H1 (cell line): Measurements from ENCODE around the gene FANCF. TPM values are rescaled to one million over a fixed set of nuclear protein-coding genes. Genes with fewer than 3 reads are reported as not detected.

Experiments
- CTCF ChIA-PET: fragments of 300-600 bp; sonication (Branson Sonifier 250); formaldehyde crosslinking; loops from one replicate; lab custom pipeline; 2021; ENCODE audit not compliant: partially characterized antibody; lab: Charles Lee
- POLR2A ChIA-PET: fragments of 300-600 bp; sonication (Branson Sonifier 250); formaldehyde crosslinking; loops from one replicate; lab custom pipeline; 2021; ENCODE audit warnings: inconsistent platforms; ENCODE audit not compliant: partially characterized antibody; lab: Charles Lee
- DNase-seq, 2 experiments: peaks; one replicate each; pipeline versions ENCODE4 v3.0.0 to v3.0.0-alpha.2; 2010 to 2022; ENCODE audit warnings: low spot score in 2 of 2, low read depth in 1 of 2, mixed read lengths in 1 of 2
- FAIRE-seq: peaks from 2 replicates; lab custom pipeline; 2011; peaks lifted over from hg19 to GRCh38; lab: Jason Lieb, UNC
- H2AFZ ChIP-seq: 2 replicates; pipeline ENCODE4 v1.8.1; 2012; ENCODE audit warnings: low read length, inconsistent platforms
- H2AK5ac ChIP-seq: 2 replicates; pipeline ENCODE4 v1.6.1; 2013; ENCODE audit warnings: low read depth, low read length
- H2BK120ac ChIP-seq: replicated peaks from 2 replicates; pipeline ENCODE3; 2013; ENCODE audit warnings: low read depth, low read length, inconsistent platforms
- H2BK12ac ChIP-seq: 2 replicates; pipeline ENCODE4 v1.6.1; 2013; ENCODE audit warnings: low read depth, low read length
- H2BK15ac ChIP-seq: 2 replicates; pipeline ENCODE4 v1.6.1; 2013; ENCODE audit warnings: low read length
- H2BK20ac ChIP-seq: 2 replicates; pipeline ENCODE4 v1.6.1; 2013; ENCODE audit warnings: low read length
- H2BK5ac ChIP-seq: 2 replicates; pipeline ENCODE4 v1.6.1; 2013; ENCODE audit warnings: low read depth, low read length
- H3K14ac ChIP-seq: 2 replicates; pipeline ENCODE4 v1.6.1; 2013; ENCODE audit warnings: inconsistent platforms; ENCODE audit not compliant: insufficient read length
- H3K18ac ChIP-seq: 2 replicates; pipeline ENCODE4 v1.6.1; 2013; ENCODE audit warnings: low read length; ENCODE audit errors: extremely low read depth
- H3K23ac ChIP-seq: 2 replicates; pipeline ENCODE4 v1.6.1; 2013; ENCODE audit warnings: inconsistent platforms; ENCODE audit not compliant: insufficient read length
- H3K23me2 ChIP-seq: 2 replicates; pipeline ENCODE4 v1.6.1; 2013; ENCODE audit warnings: low read depth, low read length
- H3K27ac ChIP-seq: 2 replicates; pipeline ENCODE4 v1.6.1; 2011; ENCODE audit warnings: low read depth, low read length, inconsistent platforms
- H3K27me3 ChIP-seq, 4 experiments: replicated peaks in 1 of 4; 1 replicate in 1 of 4; 2 replicates in 3 of 4; pipeline versions ENCODE4 v1.6.1 to v1.8.1; 2011 to 2013; ENCODE audit warnings: low read length in 3 of 4, mild to moderate bottlenecking in 3 of 4, inconsistent platforms in 2 of 4, mixed read lengths in 2 of 4, moderate library complexity in 1 of 4; ENCODE audit not compliant: control insufficient read depth in 3 of 4, insufficient read depth in 3 of 4; ENCODE audit errors: extremely low read depth in 1 of 4
- H3K36me3 ChIP-seq, 4 experiments: 2 replicates each; pipeline versions ENCODE4 v1.6.1 to v1.8.1; 2011 to 2013; ENCODE audit warnings: mild to moderate bottlenecking in 4 of 4, low read length in 3 of 4, moderate library complexity in 2 of 4, control low read depth in 1 of 4, inconsistent platforms in 1 of 4; ENCODE audit not compliant: insufficient read depth in 4 of 4, control insufficient read depth in 2 of 4
- H3K4ac ChIP-seq: replicated peaks from 2 replicates; pipeline ENCODE3; 2013; ENCODE audit warnings: low read length, low read depth, mixed read lengths, inconsistent platforms; ENCODE audit not compliant: insufficient read length
- H3K4me1 ChIP-seq, 4 experiments: replicated peaks in 1 of 4; 1 replicate in 1 of 4; 2 replicates in 3 of 4; pipeline versions ENCODE4 v1.6.1 to v1.8.1; 2011 to 2013; ENCODE audit warnings: low read length in 3 of 4, inconsistent platforms in 2 of 4, mixed read lengths in 1 of 4; ENCODE audit not compliant: insufficient read depth in 4 of 4, control insufficient read depth in 3 of 4
- H3K4me2 ChIP-seq, 2 experiments: 2 replicates each; pipeline versions ENCODE4 v1.6.1 to v1.8.1; 2011 to 2013; ENCODE audit warnings: low read depth in 2 of 2, low read length in 2 of 2, control low read depth in 1 of 2, inconsistent platforms in 1 of 2, mild to moderate bottlenecking in 1 of 2; ENCODE audit not compliant: insufficient read depth in 1 of 2
- H3K4me3 ChIP-seq, 4 experiments: fragments of 200-600, 300-600 bp in 1 of 4; sonication (generic), shearing (Covaris generic), sonication (Bioruptor Twin) in 1 of 4; 2 replicates each; pipeline versions ENCODE4 v1.5.1 to v1.8.1; 2011 to 2016; ENCODE audit warnings: low read length in 4 of 4, low read depth in 3 of 4, control low read depth in 2 of 4, inconsistent platforms in 2 of 4, mild to moderate bottlenecking in 2 of 4, mixed read lengths in 1 of 4, moderate library complexity in 1 of 4; ENCODE audit not compliant: insufficient read depth in 2 of 4; ENCODE audit errors: extremely low read depth in 1 of 4
- H3K56ac ChIP-seq: replicated peaks from 2 replicates; pipeline ENCODE3; 2013; ENCODE audit warnings: low read depth, mild to moderate bottlenecking, mixed read lengths, low read length, inconsistent platforms; ENCODE audit not compliant: insufficient read length
- H3K79me1 ChIP-seq: 2 replicates; pipeline ENCODE4 v1.6.1; 2013; ENCODE audit warnings: low read depth, low read length, control low read depth
- H3K79me2 ChIP-seq, 2 experiments: 2 replicates each; pipeline versions ENCODE4 v1.6.1 to v1.8.1; 2012 to 2013; ENCODE audit warnings: low read length in 2 of 2, mild to moderate bottlenecking in 2 of 2, inconsistent platforms in 1 of 2; ENCODE audit not compliant: insufficient read depth in 2 of 2, control insufficient read depth in 1 of 2
- H3K9ac ChIP-seq, 4 experiments: replicated peaks in 1 of 4; 1 replicate in 1 of 4; 2 replicates in 3 of 4; pipeline versions ENCODE4 v1.6.1 to v1.8.1; 2011 to 2013; ENCODE audit warnings: low read depth in 3 of 4, low read length in 3 of 4, control low read depth in 2 of 4, mild to moderate bottlenecking in 2 of 4, moderate library complexity in 2 of 4, inconsistent platforms in 1 of 4; ENCODE audit errors: extremely low read depth in 1 of 4
- H3K9me3 ChIP-seq, 2 experiments: 2 replicates each; pipeline versions ENCODE4 v1.6.1 to v1.8.1; 2012 to 2013; ENCODE audit warnings: mild to moderate bottlenecking in 2 of 2, moderate library complexity in 2 of 2, control low read depth in 1 of 2, inconsistent platforms in 1 of 2, low read depth in 1 of 2, low read length in 1 of 2, mixed read lengths in 1 of 2; ENCODE audit not compliant: insufficient read depth in 2 of 2
- H4K20me1 ChIP-seq, 2 experiments: replicated peaks in 1 of 2; 2 replicates each; pipeline versions ENCODE3 to v1.8.1; 2011 to 2013; ENCODE audit warnings: inconsistent platforms in 2 of 2, low read length in 2 of 2, mild to moderate bottlenecking in 1 of 2; ENCODE audit not compliant: insufficient read depth in 2 of 2, control insufficient read depth in 1 of 2
- H4K5ac ChIP-seq: 2 replicates; pipeline ENCODE4 v1.6.1; 2013; ENCODE audit warnings: low read length, low read depth, mixed read lengths, inconsistent platforms; ENCODE audit not compliant: insufficient read length
- H4K8ac ChIP-seq: 2 replicates; pipeline ENCODE4 v1.8.0; 2013; ENCODE audit warnings: mild to moderate bottlenecking, moderate library complexity, low read length, inconsistent platforms; ENCODE audit not compliant: insufficient read depth; ENCODE audit errors: extremely low read depth
- H4K91ac ChIP-seq: replicated peaks from 2 replicates; pipeline ENCODE3; 2013; ENCODE audit warnings: low read length, mixed read lengths, inconsistent platforms; ENCODE audit not compliant: insufficient read length
- CHD2 ChIP-seq: IDR thresholded peaks from 2 replicates; pipeline ENCODE4 v1.6.1; 2012; ENCODE audit warnings: low read length, improper control_type of control experiment
- CTBP2 ChIP-seq: IDR thresholded peaks from 2 replicates; pipeline ENCODE4 v1.7.0; 2011; ENCODE audit warnings: borderline replicate concordance, mild to moderate bottlenecking, moderate library complexity, mixed read lengths, low read length; ENCODE audit not compliant: insufficient read depth, insufficient read length
- E2F6 ChIP-seq: IDR thresholded peaks from 2 replicates; pipeline ENCODE4 v1.6.1; 2012; ENCODE audit warnings: inconsistent platforms
- EGR1 ChIP-seq: IDR thresholded peaks from 2 replicates; pipeline ENCODE4 v1.6.1; 2011; ENCODE audit warnings: low read depth, low read length, borderline replicate concordance
- EP300 ChIP-seq, 2 experiments: IDR thresholded peaks; 1 replicate in 1 of 2; 2 replicates in 1 of 2; pipeline ENCODE4 v1.6.1; 2011 to 2012; ENCODE audit warnings: low read depth in 2 of 2, low read length in 2 of 2, mild to moderate bottlenecking in 2 of 2, borderline replicate concordance in 1 of 2, inconsistent platforms in 1 of 2, moderate library complexity in 1 of 2
- KDM5A ChIP-seq: fragments of 200-600 bp; IDR thresholded peaks from 2 replicates; pipeline ENCODE4 v1.7.1; 2012; ENCODE audit warnings: mild to moderate bottlenecking, low read length, inconsistent platforms, mixed read lengths
- MAFK ChIP-seq: IDR thresholded peaks from 2 replicates; pipeline ENCODE4 v1.6.1; 2012; ENCODE audit warnings: low read depth, mild to moderate bottlenecking, improper control_type of control experiment, low read length
- RAD21 ChIP-seq, 2 experiments: IDR thresholded peaks in 1 of 2; conservative IDR thresholded peaks in 1 of 2; 2 replicates each; pipeline ENCODE4 v1.6.1; 2011; ENCODE audit warnings: low read depth in 2 of 2, low read length in 2 of 2, improper control_type of control experiment in 1 of 2, inconsistent platforms in 1 of 2, mild to moderate bottlenecking in 1 of 2, moderate library complexity in 1 of 2
- RNF2 ChIP-seq: fragments of 200-900, 300-1000 bp; sonication (generic); IDR thresholded peaks from 2 replicates; pipeline ENCODE4 v1.7.1; 2016; ENCODE audit warnings: borderline replicate concordance, low read depth, mild to moderate bottlenecking, antibody characterized with exemption, low read length; ENCODE audit not compliant: poor library complexity, severe bottlenecking; ENCODE audit errors: missing control alignments
- RXRA ChIP-seq: IDR thresholded peaks from 2 replicates; pipeline ENCODE4 v1.6.1; 2011; ENCODE audit warnings: low read depth, mild to moderate bottlenecking, low read length, moderate library complexity; ENCODE audit not compliant: insufficient read depth
- SRF ChIP-seq: IDR thresholded peaks from 2 replicates; pipeline ENCODE4 v1.6.1; 2011; ENCODE audit warnings: mild to moderate bottlenecking, low read depth, low read length, moderate library complexity
- WGBS, 2 experiments: shearing (Covaris generic) in 1 of 2; methylation state at CpG; one replicate each; pipeline versions ENCODE4 v1.1.6 to v1.1.7; 2013 to 2015; ENCODE audit warnings: low lambda C conversion rate in 2 of 2, mixed read lengths in 2 of 2, inconsistent platforms in 1 of 2, low coverage in 1 of 2, missing lambda C conversion rate in 1 of 2; ENCODE audit not compliant: insufficient replicate concordance in 2 of 2, insufficient coverage in 1 of 2, insufficient read length in 1 of 2; ENCODE audit errors: extremely low coverage in 1 of 2, missing lambda C conversion rate in 1 of 2; 5-methylcytosine and 5-hydroxymethylcytosine counted together
- polyA plus RNA-seq, 7 experiments: library from polyadenylated mRNA; depleted of rRNA in 3 of 7; stranded (reverse) in 5 of 7; unstranded in 2 of 7; fragments of >200 nt in 5 of 7; fragments of 200-250 nt in 2 of 7; gene quantifications; 1 replicate in 5 of 7; 2 replicates in 1 of 7; 4 replicates in 1 of 7; pipeline versions ENCODE4 v1.2.1 to v1.2.3, GENCODE V29; 2011 to 2013; ENCODE audit warnings: missing spikeins in 2 of 7, mixed read lengths in 2 of 7
- total RNA-seq: library from RNA; stranded (reverse); fragmentation: NEBNext Ultra II Directional; extraction: Animal tissue kit (Norgen Biotek cat#: 25700); gene quantifications from 2 replicates; pipeline ENCODE4 v1.2.1, GENCODE V29; 2021

Gene FANCF
- total and polyA plus RNA-seq, 2 of the 8 experiments (the other 6 are each of a cell fraction or from before 2014, with no cell fraction given) = 10.0 to 29.4 TPM

- Histone ChIP-seq H3K79me1 (no peaks in the 10 kb centered on the region), H4K8ac (no peak overlapping the region), H3K27me3 (peaks cover 0 to 7% (median 2%) of the 10 kb centered on the region in 4 experiments; a peak in 3 of 7 replicates), H3K23me2 (peaks cover 5% of the 10 kb centered on the region; the same call in 1 of the 2 replicates), H4K20me1 (no peaks in the 10 kb centered on the region), H4K5ac (no peak overlapping the region), H3K23ac (no peak overlapping the region), H3K4ac (no peak overlapping the region), H2BK12ac (no peak overlapping the region), H2AK5ac (no peak overlapping the region), H3K36me3 (no peaks in the 10 kb centered on the region), H4K91ac (no peak overlapping the region), H2BK15ac (no peak overlapping the region), H3K56ac (no peak overlapping the region), H2AFZ (no peak overlapping the region), H3K9me3 (no peaks in the 10 kb centered on the region), H2BK20ac (no peak overlapping the region), H3K79me2 (no peaks in the 10 kb centered on the region), H3K27ac (no peak overlapping the region), H2BK5ac (no peak overlapping the region), H3K4me3 (no peak overlapping the region), H3K14ac (no peak overlapping the region), H3K18ac (no peak overlapping the region), H3K4me2 (no peak overlapping the region), H2BK120ac (no peak overlapping the region), H3K9ac (no peak overlapping the region), H3K4me1 (peaks cover 2 to 9% (median 4%) of the 10 kb centered on the region in 4 experiments; a peak in 4 of 7 replicates)
- ChIA-PET CTCF (interaction anchor here (0.6 to 2.8 kb wide), 12 partner anchors 8 to 289 kb away, joined by 3 to 13 read pairs (median 4); no protein-coding TSS in a partner anchor), POLR2A (interaction anchor here (1.7 kb wide), 1 partner anchor 45 kb away, joined by 5 read pairs; the partner anchor contains the start of gene FANCF)
- FAIRE-seq (peak; percentile 13), DNase-seq (no peak)
- WGBS, 2 experiments = 60% methylated on average over 1 of the region's 1 CpG; no CpG with 5 or more reads in 1 of the 2 experiments
- TF ChIP-seq RNF2 = no peak
- no peak for TF ChIP-seq EGR1
- TF ChIP-seq E2F6 = no peak
- TF ChIP-seq SRF = no peak
- TF ChIP-seq CHD2 = no peak
- no peak for TF ChIP-seq CTBP2
- no peak for TF ChIP-seq EP300 (IDR thresholded peaks at IDR 0.05; ENCODE audit: borderline replicate concordance in 1 of 2, low read depth in 2 of 2, low read length in 2 of 2)
- peak; percentile 51 for TF ChIP-seq RAD21 (IDR thresholded peaks at IDR 0.05 in 1 of 2, conservative IDR thresholded peaks at IDR 0.05 in 1 of 2; ENCODE audit: low read depth in 2 of 2, low read length in 2 of 2)
- TF ChIP-seq RXRA = no peak
- TF ChIP-seq MAFK = no peak
- TF ChIP-seq KDM5A = no peak
These were observed 45.2 kb upstream of the FANCF start for GRCh38 chr11:22670830-22671229.
